Loucy (cell line): ENCODE data around the gene IQCK.

Source experiments
- CTCF ChIP-seq: fragments of 200-600 bp; sonication (generic); conservative IDR thresholded peaks from 2 replicates; pipeline ENCODE4 v1.5.1; 2014; ENCODE audit warnings: mild to moderate bottlenecking, antibody characterized with exemption, low read length
- EZH2phosphoT487 ChIP-seq: fragments of 200-600 bp; IDR thresholded peaks from 2 replicates; pipeline ENCODE4 v1.6.1; 2018; ENCODE audit warnings: antibody characterized with exemption, mild to moderate bottlenecking, moderate library complexity, borderline replicate concordance

DNA sequence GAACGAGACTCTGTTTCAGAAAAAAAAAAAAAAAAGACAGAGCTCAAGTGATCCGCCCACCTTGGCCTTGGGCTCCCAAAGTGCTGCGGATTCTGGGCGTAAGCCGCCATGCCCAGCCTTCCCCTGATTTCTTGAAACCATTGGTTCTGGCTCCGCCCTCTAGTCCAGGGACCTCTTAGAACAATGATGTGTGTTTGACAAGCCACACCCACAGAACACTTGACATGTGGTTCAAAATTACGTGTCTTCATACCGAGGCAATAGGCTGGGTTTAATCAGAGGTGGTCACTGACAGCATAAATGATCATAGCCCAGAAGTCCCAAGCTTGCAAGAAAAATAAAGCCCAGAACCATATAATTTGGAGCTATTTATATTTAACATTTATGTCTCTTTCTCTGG, 23.1 kb upstream of the IQCK start:
- no peak for TF ChIP-seq CTCF
- TF ChIP-seq EZH2phosphoT487 = no peak
